NCI-H748 treated with DMSO at 0.1 percent for 48 hours (cell line): Measurements from ENCODE around the gene CSMD2.

Experiments used
- DNase-seq: peaks from one replicate; lab custom pipeline; 2025; lab: John Stamatoyannopoulos, UW

Gene CSMD2

DNA sequence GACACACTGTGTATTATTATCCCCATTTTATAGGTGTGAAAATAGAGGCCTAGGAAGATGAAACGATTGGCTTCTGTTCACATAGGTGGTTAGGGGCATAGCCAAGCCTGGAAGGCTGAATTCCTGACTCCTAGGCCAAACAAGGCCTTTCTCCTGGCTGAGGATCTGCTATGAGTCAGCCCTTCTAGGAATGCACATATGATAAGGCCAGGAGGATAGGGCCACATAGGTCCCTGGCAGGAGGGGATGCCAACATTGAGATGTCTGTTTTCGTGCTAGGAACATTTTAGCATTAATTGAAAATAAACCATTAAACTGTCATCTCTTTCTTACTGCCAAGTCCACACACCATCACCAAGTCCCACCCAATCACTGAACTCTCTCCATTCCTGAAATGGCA, 9.2 kb downstream of the CSMD2 start:
- no peak for DNase-seq

DNA sequence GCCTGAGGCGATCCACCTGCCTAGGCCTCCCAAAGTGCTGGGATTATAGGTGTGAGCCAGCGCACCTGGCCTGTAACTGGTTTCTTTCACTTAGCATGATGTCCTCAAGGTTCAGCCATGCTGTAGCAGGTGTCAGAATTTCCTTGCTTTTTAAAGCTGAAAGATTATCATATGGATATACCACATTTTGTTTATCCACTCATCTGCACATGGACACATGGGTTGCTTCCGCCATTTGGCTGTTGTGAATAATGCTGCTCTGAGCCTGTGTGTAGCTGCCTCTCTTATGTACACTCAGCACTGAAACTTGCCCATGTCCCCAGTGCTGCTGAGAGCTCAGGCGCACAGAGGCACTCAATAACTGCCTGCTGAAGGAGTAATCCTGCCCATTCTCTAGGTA, 11.8 kb downstream of the CSMD2 start:
- DNase-seq = no peak

DNA sequence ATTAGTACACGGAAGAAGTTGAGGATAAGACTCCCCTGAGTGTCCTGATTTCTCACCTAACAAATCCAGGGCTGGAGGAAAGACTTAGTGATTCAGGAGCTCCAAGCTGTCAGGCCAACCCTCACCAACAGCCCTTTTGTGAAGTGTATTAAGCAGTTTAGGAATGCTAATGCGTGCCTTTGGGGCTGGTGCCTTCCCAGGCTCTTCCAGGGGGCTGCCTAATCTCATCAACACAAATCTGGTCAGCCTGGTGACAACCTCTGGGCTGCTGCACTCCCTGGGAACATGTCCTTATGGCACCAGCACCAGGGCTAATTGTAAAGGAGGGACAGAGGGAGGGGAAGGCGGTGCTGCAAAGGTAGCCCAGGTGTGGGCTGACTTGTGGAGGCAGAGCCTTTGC, 15.5 kb downstream of the CSMD2 start:
- no peak for DNase-seq

DNA sequence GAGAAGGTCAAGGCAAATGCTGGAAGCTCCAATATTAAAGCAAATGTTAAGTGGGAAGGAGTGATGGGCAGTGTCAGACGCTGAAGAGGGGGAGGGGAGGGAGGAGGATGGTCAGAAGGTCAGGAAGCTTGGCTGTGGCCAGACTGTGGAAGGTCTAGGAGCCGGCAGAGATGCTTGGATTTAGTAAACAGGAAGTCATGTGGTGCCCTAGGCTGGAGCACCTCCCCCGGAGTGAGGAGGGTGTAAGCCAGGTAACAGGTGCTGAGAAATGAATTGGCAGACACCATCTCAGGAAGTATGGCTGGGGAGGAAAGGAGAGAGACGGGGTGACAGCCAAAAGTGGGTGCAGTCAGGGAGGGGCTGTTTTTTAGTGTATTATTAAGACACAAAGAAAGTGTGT, 17.7 kb downstream of the CSMD2 start:
- peak; percentile 2 for DNase-seq

DNA sequence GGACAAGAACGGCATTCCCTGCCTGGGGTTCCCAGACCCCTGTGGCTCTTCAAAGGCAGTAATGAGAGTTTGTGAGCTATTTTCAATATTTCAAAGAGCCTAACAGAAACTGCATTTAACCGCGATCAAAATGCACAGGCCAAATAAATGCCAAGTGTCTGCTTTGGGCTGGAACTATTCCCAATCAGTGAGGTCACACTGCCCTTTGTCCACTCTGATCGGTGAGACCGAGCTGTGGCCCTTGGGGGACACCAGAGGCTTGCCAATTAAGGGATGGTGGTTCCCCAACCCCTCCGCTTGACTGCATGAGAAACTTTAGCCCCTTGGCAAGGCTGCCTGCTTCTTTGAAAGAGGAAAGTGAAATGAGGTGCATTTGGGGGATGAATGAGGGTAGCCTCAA, 20.3 kb downstream of the CSMD2 start:
- DNase-seq = no peak

DNA sequence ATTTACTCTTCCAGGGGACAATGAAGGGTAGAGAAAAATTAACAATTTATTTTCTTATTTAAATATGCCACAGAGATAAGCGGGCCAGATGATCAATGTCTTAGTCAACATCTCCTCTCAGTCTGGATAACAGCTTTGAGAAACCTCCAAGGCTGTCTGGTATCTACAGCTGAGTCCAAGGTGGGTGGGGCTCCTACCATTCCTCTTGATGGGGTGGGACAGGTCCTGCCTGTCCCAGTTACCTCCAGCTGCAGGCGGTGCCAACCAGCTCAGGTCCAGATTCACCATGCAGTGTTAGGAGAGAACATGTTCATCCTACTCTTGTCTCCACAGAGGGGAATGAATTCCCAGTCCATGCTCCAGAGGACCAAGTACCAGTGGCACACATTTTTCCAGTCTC, 21.1 kb downstream of the CSMD2 start:
- no peak for DNase-seq

DNA sequence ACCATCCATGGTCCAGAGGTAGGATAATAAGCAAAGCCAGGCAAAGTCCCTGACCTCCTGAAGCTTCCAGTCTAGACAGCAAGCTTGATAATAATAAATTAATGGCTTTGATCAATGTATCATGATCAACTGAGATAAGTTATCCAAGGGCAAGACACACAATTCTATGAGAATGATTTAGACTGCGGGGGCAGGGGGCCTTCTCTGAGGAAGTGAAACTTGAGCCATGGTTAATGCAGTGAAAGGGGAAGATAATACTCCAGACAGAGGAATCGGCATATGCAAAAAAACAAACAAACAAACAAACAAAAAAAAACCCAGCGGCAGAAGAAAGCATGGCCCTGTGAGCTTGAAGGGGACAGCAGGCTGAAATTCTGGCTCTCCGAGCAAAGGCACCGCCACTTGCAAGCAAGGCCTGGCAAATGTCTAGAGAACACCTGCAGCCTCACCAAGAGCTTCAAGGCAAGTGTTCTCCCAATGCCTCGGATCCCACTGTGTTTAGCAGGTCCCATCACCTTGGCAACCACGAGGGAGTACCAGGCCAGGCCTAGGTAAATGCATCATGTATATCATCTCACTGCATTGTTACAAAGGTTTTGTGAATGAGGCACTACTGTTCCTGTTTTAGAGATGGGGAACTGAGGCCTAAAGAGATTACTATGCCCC, 24.9 kb downstream of the CSMD2 start:
- no peak for DNase-seq

DNA sequence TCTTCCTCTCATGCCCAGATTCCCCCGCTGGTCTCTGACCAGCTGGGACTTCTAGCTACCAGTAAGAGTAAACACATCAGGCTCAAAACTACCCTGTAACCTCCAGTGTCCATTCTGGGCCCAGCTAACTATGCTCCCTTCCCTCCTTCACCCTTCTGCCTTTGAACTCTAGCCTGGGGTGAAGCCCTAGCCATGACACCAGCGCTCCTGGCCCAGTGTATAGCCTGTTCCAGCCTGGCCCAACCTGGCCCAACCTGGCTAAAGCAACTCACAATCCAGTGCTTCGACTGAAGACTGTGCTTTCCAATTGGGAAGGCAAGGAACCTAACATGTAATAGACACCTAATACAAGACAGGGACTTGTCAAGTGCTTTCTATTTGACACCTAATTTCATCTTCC, 27.6 kb downstream of the CSMD2 start:
- DNase-seq = no peak

DNA sequence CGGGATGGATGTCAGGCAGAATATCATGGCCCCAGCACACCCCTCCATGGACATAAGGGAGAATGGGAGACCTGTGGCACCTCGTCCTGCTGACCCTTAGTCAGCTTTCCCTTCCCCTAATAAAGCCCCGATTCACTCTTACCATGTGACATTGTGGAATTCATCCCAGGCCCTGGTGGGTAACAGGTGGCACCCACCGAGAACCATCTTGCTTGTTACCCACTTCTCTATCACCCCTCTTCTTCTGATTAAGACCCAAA, 32.9 kb downstream of the CSMD2 start:
- DNase-seq = no peak

DNA sequence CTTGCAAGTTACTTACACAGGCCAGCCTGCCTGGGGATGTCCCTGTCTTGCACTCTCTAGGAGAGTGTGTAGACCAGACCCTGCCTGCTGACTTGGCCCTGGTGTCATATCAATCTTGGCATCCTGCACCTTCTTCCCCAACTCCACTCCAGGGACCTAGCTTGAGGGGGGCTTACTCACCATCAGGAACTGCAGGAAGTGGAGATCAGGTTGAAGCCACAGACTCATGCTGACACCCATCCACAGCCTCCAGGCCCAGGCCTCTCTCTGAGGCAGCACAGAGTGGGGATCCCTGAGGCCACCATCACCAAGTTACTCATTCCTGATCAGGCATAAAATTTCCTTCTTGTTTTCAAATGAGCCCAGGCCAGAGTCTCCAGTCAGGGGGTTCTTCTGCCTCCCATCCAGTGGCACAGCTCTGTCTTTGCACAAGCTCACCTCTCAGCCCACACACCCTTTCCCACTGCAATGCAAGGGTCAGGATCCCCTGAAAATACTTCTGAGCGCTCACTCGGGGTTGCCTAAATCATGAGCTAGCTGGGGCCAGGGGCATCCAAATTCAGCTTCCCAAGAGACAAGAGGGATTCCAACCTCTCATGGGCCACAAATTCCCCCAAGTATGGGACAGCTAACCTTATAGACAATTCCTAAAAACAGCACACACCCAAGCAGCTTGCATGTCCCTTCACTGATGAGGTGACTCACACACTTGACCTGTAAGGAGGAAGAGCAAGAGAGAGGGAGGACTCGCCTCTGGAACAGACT, 33.5 kb downstream of the CSMD2 start:
- DNase-seq = no peak

DNA sequence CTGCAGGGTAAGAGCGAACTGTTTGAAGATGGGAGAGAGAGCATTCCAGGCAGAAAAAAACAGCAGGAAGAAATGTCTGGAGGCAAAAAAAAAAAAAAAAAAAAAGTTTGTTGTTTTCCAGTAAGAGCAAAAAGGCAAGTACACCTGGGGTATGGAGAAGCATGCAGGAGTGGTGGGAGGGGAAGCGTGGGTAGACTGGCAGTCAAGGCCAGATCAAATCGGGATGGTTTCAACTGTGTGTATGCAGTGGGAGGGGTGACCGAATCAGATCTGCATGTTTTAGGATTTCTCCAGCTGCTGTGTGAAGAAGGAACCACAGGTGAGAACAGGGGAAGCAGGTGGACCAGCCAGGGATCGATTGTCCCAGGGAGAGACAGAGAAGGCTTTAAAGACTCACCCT, 34.7 kb downstream of the CSMD2 start:
- DNase-seq = no peak

DNA sequence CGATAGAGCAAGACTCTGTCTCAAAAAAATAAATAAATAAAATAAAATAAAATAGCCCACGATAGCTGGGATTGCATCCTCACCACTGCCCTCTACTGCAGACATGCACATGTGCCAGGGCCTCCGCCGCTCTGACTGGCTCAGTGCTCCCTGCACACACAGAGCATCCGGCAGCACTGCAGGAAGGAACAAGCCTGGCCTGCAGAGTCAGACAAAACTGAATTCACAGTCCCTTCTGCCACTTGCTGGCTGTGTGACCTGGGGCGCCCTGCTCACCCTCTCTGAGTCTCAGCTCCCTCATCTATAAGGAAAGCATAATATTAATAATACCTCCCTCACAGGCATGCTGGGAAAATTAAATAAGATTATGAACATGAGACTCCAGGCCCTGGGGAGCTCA, 35.4 kb downstream of the CSMD2 start:
- DNase-seq = no peak

DNA sequence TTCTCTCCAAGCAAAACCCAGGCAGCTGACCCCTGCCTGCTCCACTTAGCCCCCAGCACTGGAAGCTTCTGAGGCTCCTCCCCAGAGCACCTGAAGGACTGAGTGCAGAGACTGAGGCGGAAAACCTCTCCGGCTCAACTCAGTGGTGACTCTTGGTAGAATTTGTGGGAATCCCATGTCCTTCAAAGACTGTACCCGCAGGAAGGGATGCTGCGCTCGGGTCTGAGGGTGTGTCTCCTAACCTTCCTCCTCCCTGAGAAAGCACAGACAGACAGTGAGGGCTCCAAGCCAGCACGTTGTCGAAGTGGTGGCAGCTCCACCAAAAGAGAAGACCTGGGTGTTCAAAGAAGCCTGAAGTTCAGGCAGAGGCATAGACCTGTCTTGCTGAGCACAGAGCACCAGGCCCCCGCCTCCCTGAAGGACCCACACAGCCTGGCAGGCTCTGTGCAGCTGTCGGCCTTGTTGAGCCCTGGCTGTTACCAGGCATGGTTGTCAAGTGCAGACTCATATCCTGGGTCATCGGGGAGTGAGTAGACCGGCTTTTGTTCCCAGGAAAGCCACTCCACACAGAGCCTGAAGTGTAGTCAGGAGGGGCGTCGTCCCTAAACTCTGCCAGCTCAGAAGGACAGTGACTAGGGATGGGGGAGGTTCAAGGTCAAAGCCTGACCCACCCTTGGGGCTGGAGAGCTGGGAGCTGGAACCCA, 36.7 kb downstream of the CSMD2 start:
- no peak for DNase-seq

DNA sequence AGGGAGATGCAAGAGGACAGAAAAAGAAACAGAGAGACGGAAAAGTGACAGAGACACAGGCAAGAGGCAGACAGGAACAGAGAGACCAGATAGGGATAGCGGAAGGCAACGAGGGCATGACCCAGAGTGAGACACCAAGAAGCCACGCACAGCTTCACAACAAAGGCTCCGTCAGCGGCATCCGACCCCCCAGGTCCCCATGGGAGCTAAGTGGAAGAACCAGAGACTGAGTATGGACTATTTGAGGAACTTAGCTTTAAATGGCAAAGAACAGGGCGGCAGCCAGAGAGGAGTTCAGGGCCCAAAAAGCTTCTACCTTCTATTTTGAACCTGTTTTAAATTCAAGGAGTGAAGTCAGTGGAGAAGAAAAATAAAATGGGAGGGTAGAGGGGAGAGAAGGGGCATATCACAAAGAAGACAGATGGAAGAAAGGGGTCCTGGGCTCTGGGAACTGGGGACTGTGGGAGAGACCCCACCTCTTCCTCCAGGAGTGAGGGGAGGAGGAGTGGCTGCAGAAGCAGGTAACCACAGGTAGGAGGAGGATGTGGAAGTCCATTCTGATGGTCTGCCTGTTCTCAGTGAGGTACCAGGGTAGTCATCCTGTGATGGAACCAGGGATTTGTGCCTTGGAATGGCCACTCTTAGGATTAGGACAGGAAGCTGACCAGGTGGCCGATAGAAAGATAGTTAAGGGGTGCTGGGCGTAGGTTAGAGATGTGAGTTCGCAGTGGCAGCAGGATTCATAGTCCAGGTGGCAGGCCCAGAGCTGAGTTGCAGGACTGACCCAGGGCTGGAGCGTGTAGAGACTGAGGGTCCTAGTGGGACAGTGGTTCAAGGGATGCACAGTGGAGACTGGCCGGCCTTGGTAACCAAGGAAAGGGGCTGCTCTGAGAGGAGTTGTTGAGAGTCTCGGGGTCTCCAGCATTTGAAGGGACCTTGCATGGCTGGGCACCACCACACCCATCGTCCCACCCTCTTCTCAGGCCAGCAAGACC, 37.7 kb downstream of the CSMD2 start:
- no peak for DNase-seq

DNA sequence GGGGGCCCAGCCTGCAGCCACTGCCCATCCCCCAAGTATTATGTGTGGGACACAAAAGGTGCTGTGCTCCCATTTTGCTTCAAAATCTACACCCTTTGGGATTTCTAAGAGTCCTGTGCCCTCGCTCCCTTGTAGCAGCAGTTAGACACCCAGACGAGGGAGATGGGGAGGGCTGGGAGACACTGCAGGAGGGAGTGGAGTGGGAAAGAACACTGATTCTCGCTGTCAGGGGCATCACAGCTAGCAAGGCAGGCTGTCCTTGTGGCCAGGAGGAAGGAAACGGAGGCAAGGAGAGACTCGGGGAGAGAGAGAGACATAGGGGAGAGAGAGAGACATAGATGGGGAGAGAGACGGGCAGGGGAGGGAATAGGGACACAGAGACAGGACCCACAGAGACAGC, 38.5 kb downstream of the CSMD2 start:
- DNase-seq = no peak

DNA sequence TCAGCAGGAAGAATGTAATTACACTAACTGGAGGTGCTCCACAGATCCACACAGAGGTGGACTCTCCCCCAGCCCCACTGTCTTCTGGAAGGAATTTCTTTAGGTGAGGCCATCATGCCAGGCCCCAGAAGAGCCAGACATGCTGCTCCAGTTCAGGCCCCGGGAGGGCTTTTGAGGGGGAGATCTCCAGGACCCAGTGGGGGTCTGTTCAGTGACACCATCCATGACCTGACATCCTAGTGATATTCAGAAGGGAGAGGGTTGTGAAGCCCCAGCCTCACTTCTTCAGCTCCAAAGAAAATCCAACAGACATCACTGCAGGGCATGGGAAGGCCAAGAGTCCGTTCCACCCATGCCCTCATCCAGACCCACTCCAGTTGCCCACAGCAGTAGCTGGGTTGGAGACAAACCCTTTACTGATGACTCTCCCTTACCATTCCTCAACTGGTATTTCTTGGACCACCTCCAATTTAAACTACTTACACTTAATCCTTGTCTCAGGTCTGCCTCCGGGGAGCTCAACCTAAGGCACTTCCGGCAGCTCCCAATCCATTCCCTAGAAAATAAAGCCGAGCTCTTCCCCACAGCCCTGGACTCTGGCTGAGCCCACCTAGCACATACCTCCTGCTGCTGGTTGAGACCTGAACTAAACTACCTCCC, 39.2 kb downstream of the CSMD2 start:
- DNase-seq = no peak

DNA sequence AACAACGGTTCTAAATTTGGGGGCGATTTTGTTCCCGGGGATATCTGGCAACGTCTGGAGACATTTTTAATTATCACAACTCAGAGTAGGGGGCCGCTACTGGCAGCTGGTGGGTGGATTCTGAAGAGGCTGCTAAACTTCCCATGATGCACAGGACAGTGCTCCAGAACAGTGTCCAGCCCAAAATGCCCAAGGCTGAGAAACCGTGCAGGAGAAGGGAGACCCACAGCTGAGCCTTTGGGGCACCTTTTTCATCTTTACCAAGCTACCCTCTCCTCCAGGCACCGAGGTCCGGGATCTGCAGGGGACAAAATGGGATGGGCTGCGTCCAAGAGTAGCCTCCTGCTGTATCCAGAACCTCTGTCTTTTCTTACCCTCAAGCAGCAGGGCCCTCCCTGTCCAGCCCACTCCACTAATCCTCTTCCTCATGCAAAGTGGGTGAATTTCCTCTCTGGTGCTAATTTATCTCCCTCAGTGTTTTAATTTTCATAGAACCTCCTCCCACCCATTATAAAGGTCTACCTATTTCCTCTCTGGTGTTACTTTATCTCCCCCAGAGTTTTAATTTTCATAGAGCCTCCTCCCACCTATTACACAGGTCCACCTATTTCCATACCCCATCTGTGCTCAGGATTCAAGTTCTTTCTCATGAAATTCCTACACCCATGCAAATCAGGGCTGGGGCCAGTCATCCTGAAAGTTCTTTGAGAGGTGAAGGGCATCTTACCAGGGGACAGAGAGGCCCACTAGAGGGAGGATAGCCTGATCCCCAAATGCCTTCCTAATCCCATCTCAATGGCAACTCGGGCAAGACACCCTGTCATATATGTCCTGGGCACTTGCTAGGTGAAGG, 42.7 kb downstream of the CSMD2 start:
- DNase-seq = no peak

DNA sequence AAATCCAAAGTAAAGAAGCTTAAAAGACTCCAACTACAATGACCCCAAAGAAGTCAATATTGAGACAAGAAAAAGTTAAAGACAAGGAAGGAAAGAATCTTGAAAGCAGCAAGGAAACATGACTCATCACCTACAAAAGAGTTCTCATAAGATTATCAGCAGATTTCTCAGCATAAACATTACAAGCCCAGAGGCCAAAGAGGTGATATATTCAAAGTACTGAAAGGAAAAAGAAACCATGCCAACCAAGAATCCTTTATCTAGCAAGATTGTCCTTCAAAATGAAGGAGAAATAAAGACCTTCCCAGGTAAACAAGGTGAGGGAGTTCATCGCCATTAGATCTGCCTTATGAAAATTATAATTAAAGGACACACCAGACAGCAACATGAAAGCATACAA, 49.8 kb downstream of the CSMD2 start:
- DNase-seq = no peak

DNA sequence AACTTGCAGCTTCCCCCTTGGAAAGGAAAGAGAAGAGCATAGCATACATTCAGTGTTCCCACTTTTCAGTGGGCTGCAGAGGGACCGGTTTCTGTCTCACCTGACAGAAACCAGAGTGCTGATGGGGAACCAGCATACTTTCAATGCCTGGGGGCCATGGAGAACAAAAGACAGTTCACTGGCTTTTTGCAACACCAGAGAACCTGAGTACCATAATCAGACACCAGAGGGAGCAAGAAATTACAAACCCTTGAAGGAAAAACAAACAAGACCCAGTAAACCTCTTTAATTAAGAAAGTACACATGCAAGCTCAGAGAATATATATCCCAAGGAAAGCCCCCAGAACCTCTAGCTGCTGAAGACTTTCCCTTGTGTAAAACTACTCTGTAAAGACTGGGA, 51.1 kb downstream of the CSMD2 start:
- no peak for DNase-seq

DNA sequence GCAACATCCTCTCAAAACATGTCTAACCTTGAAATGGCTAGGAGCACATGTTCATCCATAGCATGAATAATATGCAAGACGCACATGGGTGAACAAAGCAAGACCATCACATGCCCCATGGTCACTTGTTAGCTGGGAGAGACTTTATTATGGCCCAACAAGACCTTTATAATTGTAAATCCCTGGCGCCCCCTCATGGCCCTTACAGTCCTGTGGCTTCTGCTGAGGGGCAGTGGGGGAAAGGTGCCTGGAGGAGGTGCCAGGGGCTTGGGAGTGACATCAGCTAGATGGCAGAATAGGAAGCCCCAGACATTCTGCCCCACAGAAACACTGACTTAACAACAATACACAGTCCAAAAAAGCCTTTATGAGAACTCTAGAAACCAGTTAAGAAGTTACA, 51.7 kb downstream of the CSMD2 start:
- no peak for DNase-seq

DNA sequence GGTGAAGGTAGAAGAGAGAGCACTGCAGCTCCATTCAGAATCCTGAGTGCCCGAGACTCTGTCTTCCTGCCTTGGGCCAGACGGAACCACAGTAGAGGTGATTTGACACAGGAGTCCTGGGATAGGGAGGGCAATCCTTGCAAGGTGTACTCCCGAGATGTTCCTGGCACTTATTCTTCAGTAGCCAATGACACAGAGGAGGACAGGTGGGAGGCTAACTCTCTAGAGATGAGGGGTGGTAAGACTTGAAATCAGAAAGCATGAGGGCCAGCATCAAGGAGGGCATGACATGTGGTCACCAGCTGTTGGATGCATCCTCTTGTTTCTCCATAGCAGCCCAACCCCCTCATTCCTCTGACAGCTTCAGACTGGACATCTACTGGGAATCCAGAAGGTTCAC, 56.3 kb downstream of the CSMD2 start:
- DNase-seq = no peak
